BLaER1 (cell line): ENCODE results near the gene AP2M1.

Experiments used
- H3K27ac ChIP-seq: shearing (Covaris generic); formaldehyde crosslinking; 2 replicates; pipeline ENCODE4 v1.8.1; 2022
- H3K27me3 ChIP-seq: shearing (Covaris generic); formaldehyde crosslinking; 2 replicates; pipeline ENCODE4 v1.8.1; 2022
- H3K36me3 ChIP-seq: shearing (Covaris generic); formaldehyde crosslinking; 2 replicates; pipeline ENCODE4 v1.8.1; 2022
- H3K4me1 ChIP-seq: shearing (Covaris generic); formaldehyde crosslinking; 2 replicates; pipeline ENCODE4 v1.8.1; 2022
- H3K4me2 ChIP-seq: shearing (Covaris generic); formaldehyde crosslinking; 2 replicates; pipeline ENCODE4 v1.8.1; 2022
- H3K4me3 ChIP-seq: shearing (Covaris generic); formaldehyde crosslinking; 2 replicates; pipeline ENCODE4 v1.8.1; 2022
- H3K9ac ChIP-seq: shearing (Covaris generic); formaldehyde crosslinking; 2 replicates; pipeline ENCODE4 v1.8.1; 2022
- H3K9me3 ChIP-seq: shearing (Covaris generic); formaldehyde crosslinking; 2 replicates; pipeline ENCODE4 v1.8.1; 2022
- H4K20me1 ChIP-seq: shearing (Covaris generic); formaldehyde crosslinking; 2 replicates; pipeline ENCODE4 v1.8.1; 2022
- Cebpa-rat ChIP-seq: shearing (Covaris generic); IDR thresholded peaks from 2 replicates; pipeline ENCODE4 v1.8.1; 2022

AP2M1 gene

DNA sequence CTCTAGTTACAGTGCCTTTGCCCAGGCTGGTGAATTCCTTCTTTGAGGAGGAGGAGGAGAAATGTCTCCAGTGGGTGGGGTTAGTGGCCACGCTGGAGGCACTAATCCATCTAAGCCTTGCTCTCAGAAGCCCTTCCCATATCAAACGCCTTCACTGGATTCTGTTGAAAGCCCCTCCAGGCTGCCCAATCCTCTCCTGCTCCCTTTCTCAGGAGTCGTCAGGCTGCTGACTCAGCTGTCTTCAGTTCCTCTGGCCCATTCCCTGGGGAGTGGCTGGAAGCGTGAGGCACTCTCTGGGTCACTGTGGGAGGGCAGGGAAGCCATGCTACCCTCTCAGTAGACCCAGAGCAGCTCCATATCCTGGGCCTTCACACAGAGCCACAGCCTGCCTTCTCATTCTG lies 2.7 kb downstream of the AP2M1 start:
- peak overlapping the region; percentile 45 for H3K9ac ChIP-seq
- H3K4me3 ChIP-seq, result no peak overlapping the region
- peaks cover 33% of the 10 kb centered on the region for H4K20me1 ChIP-seq
- peaks cover 34% of the 10 kb centered on the region for H3K4me1 ChIP-seq
- H3K36me3 ChIP-seq, result peaks cover 65% of the 10 kb centered on the region
- peak overlapping the region; percentile 49; the same call in 1 of the 2 replicates for H3K27ac ChIP-seq
- TF ChIP-seq Cebpa-rat, result no peak
- no peaks in the 10 kb centered on the region for H3K27me3 ChIP-seq
- no peaks in the 10 kb centered on the region for H3K9me3 ChIP-seq
- H3K4me2 ChIP-seq, result peak overlapping the region; percentile 97

DNA sequence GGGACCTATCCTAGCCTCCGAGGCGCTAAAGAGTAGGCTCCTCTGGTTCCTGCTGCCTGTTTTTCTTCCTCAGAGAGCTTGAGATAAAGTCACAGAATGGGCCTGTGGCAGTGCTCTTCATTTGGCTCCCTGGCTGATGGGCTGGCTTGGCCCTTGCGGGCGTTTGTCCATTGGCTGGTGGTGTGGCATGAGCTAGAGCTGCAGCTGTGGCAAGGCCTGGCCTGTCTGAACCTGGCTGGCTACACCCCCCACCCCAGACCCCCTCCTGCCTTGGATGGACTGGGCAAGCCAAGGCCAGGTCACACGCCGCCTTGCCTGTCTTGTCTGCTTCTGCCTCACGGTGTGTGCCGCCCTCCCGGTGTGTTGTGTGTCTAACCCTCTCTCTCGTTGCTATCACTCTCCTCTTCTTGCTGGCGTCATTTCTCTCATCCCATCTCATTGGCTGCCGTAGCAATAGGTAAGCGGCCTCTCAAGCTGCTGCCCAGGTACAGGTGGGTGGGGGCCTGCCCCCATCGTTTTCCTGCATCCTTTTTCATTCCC lies 3.2 kb downstream of the AP2M1 start:
- Histone ChIP-seq H3K4me3 (no peak overlapping the region), H3K4me2 (peak overlapping the region; percentile 97), H3K4me1 (peaks cover 34% of the 10 kb centered on the region), H3K27me3 (no peaks in the 10 kb centered on the region), H3K9ac (peak overlapping the region; percentile 45; the same call in 1 of the 2 replicates), H4K20me1 (peaks cover 33% of the 10 kb centered on the region), H3K36me3 (peaks cover 65% of the 10 kb centered on the region), H3K27ac (no peak overlapping the region), H3K9me3 (no peaks in the 10 kb centered on the region)
- no peak for TF ChIP-seq Cebpa-rat

DNA sequence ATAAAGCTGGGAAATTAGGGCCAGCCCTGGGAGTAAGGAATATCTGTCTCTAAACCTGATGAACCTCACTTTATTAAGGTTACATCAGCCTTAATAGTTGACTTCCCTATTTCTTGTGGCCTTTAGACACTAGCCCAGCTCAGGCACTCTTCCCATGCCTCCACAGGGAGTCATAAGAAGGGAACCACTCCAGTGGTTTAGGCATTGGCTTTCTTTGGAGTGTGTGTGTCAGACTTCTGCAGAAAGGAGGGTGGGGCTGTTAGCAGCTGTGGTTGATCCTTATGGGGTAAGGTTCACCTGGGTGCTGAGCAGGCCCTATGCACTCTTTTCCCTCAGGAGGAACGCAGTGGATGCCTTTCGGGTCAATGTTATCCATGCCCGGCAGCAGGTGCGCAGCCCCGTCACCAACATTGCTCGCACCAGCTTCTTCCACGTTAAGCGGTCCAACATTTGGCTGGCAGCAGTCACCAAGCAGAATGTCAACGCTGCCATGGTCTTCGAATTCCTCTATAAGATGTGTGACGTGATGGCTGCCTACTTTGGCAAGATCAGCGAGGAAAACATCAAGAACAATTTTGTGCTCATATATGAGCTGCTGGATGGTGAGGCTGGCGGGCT lies 4.0 kb downstream of the AP2M1 start:
- no peak overlapping the region for H3K4me3 ChIP-seq
- H3K4me1 ChIP-seq, result peaks cover 34% of the 10 kb centered on the region
- no peaks in the 10 kb centered on the region for H3K9me3 ChIP-seq
- TF ChIP-seq Cebpa-rat, result no peak
- H3K36me3 ChIP-seq, result peaks cover 70% of the 10 kb centered on the region
- H3K9ac ChIP-seq, result no peak overlapping the region
- no peaks in the 10 kb centered on the region for H3K27me3 ChIP-seq
- H4K20me1 ChIP-seq, result peaks cover 33% of the 10 kb centered on the region
- H3K27ac ChIP-seq, result no peak overlapping the region
- H3K4me2 ChIP-seq, result no peak overlapping the region

DNA sequence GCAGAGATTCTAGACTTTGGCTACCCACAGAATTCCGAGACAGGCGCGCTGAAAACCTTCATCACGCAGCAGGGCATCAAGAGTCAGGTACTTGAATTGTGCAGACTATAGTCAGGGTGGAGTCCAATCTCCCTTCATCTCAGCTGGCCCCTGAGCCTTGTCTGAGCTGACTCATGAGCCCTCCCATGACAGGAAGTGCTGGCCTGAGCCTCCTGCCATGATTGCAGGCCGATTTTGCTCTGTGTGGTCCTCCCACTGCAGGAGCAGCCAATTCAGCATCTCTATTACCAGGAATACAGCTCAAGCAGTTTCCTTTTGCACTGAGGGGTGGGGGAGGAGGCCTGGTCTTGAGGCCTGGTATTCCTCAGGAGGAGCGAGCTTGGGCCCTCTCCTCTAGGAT lies 5.5 kb downstream of the AP2M1 start:
- TF ChIP-seq Cebpa-rat, result no peak
- no peak overlapping the region for H3K27ac ChIP-seq
- peaks cover 30% of the 10 kb centered on the region for H3K4me1 ChIP-seq
- 0 out of 2 replicates have a peak overlapping the region, but pooled peaks have one; percentile 27 for H3K9ac ChIP-seq
- H3K4me3 ChIP-seq, result no peak overlapping the region
- H3K36me3 ChIP-seq, result peaks cover 82% of the 10 kb centered on the region
- no peaks in the 10 kb centered on the region for H3K9me3 ChIP-seq
- peaks cover 33% of the 10 kb centered on the region for H4K20me1 ChIP-seq
- H3K4me2 ChIP-seq, result no peak overlapping the region
- H3K27me3 ChIP-seq, result no peaks in the 10 kb centered on the region

DNA sequence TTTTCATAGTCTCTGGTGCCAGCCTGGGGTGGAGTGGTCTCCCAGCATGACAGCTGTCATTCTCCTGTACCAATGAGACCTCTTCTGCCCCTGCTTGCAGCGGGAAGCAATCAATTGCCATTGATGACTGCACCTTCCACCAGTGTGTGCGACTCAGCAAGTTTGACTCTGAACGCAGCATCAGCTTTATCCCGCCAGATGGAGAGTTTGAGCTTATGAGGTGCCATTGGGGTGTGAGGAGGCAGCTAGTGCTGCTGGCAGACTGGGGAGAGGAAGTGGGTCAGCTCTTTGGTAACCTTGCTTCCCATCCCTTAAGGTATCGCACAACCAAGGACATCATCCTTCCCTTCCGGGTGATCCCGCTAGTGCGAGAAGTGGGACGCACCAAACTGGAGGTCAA lies 6.9 kb downstream of the AP2M1 start:
- Histone ChIP-seq H3K9ac (no peak overlapping the region), H3K4me3 (no peak overlapping the region), H3K9me3 (no peaks in the 10 kb centered on the region), H3K27me3 (no peaks in the 10 kb centered on the region), H3K4me1 (peaks cover 22% of the 10 kb centered on the region), H3K36me3 (peaks cover 82% of the 10 kb centered on the region), H4K20me1 (peaks cover 32% of the 10 kb centered on the region), H3K27ac (no peak overlapping the region), H3K4me2 (no peak overlapping the region)
- no peak for TF ChIP-seq Cebpa-rat

DNA sequence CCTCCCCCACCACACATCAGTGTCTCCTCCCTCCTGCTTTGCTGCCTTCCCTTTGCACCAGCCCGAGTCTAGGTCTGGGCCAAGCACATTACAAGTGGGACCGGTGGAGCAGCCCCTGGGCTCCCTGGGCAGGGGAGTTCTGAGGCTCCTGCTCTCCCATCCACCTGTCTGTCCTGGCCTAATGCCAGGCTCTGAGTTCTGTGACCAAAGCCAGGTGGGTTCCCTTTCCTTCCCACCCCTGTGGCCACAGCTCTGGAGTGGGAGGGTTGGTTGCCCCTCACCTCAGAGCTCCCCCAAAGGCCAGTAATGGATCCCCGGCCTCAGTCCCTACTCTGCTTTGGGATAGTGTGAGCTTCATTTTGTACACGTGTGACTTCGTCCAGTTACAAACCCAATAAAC lies 9.0 kb downstream of the AP2M1 start:
- Histone ChIP-seq H3K4me3 (no peak overlapping the region), H3K9me3 (no peaks in the 10 kb centered on the region), H3K27me3 (no peaks in the 10 kb centered on the region), H3K4me1 (peaks cover 25% of the 10 kb centered on the region), H3K36me3 (peaks cover 76% of the 10 kb centered on the region), H4K20me1 (peaks cover 33% of the 10 kb centered on the region), H3K4me2 (no peak overlapping the region), H3K9ac (no peak overlapping the region), H3K27ac (no peak overlapping the region)
- TF ChIP-seq Cebpa-rat, result no peak

DNA sequence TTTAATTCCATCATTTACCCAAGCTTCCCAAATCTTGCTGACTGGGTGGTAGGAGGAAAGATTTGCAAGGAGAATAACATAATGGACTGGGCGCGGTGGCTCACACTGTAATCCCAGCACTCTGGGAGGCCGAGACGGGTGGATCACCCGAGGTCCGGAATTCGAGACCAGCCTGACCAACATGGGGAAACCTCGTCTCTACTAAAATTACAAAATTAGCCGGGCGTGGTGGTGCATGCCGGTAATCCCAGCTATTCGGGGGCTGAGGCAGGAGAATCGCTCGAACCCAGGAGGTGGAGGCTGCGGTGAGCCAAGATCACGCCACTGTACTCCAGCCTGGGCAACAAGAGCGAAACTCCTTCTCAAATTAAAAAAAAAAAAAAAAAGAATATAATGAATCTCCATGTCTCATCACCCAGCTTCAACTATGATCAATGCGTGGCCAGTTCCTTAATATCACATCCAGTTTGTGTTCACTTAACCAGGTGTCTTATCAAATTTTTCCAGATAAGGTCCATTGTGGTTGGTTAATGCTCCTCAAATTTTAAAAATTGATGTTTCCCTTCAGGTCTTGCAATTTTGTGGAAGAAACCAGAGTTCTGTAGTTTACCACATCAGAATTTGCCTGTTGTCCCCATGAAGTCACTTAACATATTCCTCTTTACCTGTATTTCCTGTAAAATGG lies 10.0 kb downstream of the AP2M1 start:
- Histone ChIP-seq H3K4me3 (no peak overlapping the region), H3K36me3 (peaks cover 76% of the 10 kb centered on the region)

DNA sequence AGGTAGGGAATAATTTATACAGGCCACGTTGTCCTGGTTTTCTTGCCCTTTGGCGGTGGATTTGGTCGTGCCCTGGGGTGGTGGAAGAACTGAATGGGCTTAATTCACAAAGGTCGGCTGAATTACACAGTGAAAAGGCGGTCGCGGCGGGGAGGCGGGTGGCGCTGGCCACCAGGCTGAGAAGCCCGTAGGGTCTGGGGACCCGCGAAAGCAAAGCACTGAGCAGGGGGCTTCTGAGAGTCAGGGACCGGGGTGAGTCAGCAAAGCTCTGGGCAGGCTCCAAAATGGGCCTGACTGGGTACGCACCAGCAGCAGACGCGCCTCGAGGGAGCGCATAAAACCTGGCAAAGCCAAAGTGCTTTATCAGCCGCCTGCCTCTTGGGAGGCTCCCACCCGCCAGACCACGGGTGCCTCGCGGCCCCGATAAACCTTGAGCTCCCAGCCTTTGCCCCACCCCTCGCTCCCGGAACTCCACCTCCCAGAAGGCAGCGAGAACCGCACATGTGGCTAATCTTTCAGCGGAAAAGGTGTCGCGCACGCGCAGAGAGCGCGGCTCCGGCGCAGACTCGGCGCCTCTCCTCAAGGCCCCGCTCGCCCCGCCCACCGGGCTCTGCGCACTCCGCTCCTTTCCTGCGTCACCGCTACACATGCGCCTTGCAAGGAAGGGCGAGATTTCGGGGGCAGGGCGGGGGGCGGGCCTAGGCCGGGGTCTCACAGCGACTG lies 11.0 kb downstream of the AP2M1 start:
- TF ChIP-seq Cebpa-rat, result no peak
- Histone ChIP-seq H3K36me3 (peaks cover 76% of the 10 kb centered on the region), H3K4me1 (peaks cover 25% of the 10 kb centered on the region), H4K20me1 (peaks cover 42% of the 10 kb centered on the region), H3K9me3 (no peaks in the 10 kb centered on the region), H3K27me3 (no peaks in the 10 kb centered on the region), H3K9ac (peak overlapping the region; percentile 91), H3K4me3 (peak overlapping the region; percentile 93), H3K4me2 (peak overlapping the region; percentile 99), H3K27ac (peak overlapping the region; percentile 88)

More for the DNA sequence above, 10.0 kb downstream of the AP2M1 start:
- H3K9me3 ChIP-seq, result no peaks in the 10 kb centered on the region
- peak overlapping the region; percentile 91 for H3K4me2 ChIP-seq
- no peaks in the 10 kb centered on the region for H3K27me3 ChIP-seq
- no peak for TF ChIP-seq Cebpa-rat
- peaks cover 25% of the 10 kb centered on the region for H3K4me1 ChIP-seq
- peaks cover 36% of the 10 kb centered on the region for H4K20me1 ChIP-seq
- H3K9ac ChIP-seq, result no peak overlapping the region
- H3K27ac ChIP-seq, result peak overlapping the region; percentile 88

DNA sequence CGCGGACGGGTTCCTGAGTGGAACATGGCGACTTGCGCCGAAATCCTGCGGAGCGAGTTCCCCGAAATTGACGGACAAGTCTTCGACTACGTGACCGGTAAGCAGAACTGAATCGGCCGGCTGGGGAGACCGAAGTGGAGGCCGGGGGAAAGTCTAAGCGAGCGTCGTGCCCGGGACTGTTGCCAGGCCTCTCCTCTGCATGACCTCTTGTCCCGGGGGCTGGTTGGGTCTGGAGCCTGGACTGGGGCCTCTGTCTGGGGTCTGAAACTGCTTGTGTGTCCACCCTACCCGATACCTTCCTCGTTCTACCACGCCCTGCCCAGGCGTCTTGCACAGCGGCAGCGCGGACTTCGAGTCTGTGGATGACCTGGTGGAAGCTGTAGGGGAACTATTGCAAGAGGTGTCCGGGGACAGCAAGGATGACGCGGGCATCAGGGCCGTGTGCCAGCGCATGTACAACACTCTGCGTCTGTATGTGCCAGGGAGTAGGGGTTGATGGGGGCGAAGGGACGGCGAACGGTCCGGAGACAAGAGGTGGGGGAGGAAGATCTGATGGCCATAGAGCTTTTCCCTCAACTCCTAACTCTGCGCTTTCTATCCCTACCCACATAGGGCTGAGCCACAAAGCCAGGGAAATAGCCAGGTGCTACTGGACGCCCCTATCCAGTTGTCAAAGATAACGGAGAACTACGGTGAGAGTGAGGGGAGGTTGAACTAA lies 11.7 kb downstream of the AP2M1 start, which contains the start of gene ABCF3:
Gene ABCF3, plus strand, starts transcription at position 16 of the 718 bp plus-strand sequence. Its CDS starts 9 bp downstream, at position 25.
- Histone ChIP-seq H3K27me3 (no peaks in the 10 kb centered on the region), H4K20me1 (peaks cover 48% of the 10 kb centered on the region), H3K9me3 (no peaks in the 10 kb centered on the region), H3K4me1 (peaks cover 25% of the 10 kb centered on the region), H3K27ac (peak within 1 kb of the TSS; percentile 88), H3K4me3 (peak within 1 kb of the TSS; percentile 93), H3K4me2 (peak within 1 kb of the TSS; percentile 99), H3K36me3 (peaks cover 76% of the 10 kb centered on the region), H3K9ac (peak within 1 kb of the TSS; percentile 91)
- TF ChIP-seq Cebpa-rat, result no peak
